GM12875 (cell line): Measurements from ENCODE around the gene RBM17.
"Not testable (repeated sequence)": the region's sequence is repeated elsewhere in the genome, so short reads cannot be mapped to it uniquely, and the experiment has no call there.

Source experiments
- H3K4me3 ChIP-seq: one replicate; pipeline ENCODE4 v1.5.1; 2011; ENCODE audit warnings: low read depth, low read length, control low read depth
- TF ChIP-seq, protein P1 (sequence below): IDR thresholded peaks from 2 replicates; pipeline ENCODE4 v1.5.1; 2011; ENCODE audit warnings: low read depth, mild to moderate bottlenecking, control low read depth, inconsistent platforms, low read length, moderate library complexity, borderline replicate concordance; ENCODE audit not compliant: insufficient read depth

RBM17 gene

DNA sequence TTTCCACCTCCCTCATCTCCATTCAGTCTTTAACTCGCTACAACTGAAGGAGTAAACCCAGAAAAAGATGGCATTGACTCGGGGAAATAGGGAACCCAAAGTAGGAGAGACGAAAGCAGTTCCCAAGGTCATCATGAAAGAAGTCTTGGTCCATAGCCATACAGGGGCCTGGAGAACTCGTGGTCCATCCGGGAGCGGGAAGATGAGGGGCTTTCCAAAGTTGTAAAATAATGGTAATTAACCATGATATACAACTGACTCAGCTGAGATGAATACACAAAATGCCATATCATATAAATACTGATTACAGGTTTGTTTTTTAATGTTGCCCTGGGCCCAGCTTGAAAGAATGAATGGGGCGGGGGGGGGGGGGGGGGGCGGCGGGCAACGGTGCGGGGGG, 32.3 kb downstream of the RBM17 start:
- TF ChIP-seq, protein P1, sequence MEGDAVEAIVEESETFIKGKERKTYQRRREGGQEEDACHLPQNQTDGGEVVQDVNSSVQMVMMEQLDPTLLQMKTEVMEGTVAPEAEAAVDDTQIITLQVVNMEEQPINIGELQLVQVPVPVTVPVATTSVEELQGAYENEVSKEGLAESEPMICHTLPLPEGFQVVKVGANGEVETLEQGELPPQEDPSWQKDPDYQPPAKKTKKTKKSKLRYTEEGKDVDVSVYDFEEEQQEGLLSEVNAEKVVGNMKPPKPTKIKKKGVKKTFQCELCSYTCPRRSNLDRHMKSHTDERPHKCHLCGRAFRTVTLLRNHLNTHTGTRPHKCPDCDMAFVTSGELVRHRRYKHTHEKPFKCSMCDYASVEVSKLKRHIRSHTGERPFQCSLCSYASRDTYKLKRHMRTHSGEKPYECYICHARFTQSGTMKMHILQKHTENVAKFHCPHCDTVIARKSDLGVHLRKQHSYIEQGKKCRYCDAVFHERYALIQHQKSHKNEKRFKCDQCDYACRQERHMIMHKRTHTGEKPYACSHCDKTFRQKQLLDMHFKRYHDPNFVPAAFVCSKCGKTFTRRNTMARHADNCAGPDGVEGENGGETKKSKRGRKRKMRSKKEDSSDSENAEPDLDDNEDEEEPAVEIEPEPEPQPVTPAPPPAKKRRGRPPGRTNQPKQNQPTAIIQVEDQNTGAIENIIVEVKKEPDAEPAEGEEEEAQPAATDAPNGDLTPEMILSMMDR: no peak

DNA sequence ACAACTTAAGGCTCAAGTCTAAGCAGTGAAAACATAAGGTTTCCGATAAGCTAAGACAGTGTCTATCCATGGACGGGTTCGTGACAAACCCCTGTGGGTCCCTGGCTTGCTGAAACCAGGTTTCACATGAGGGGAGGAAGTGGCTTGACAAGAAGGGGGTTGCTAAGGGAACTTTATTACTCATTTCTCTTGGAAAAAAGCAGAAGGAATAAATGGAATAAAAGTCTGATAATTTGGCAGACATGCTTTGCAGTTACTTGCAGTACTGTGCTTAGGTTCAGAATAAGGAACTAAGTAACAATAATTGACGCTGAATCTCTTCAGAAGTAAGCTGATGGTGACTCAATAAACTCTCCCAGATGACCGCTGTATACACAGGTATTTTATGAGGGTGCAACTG, 34.7 kb downstream of the RBM17 start:
- H3K4me3 ChIP-seq: no peak overlapping the region
- TF ChIP-seq, protein P1: no peak

More for the DNA sequence above, 32.3 kb downstream of the RBM17 start:
- no peak overlapping the region for H3K4me3 ChIP-seq

DNA sequence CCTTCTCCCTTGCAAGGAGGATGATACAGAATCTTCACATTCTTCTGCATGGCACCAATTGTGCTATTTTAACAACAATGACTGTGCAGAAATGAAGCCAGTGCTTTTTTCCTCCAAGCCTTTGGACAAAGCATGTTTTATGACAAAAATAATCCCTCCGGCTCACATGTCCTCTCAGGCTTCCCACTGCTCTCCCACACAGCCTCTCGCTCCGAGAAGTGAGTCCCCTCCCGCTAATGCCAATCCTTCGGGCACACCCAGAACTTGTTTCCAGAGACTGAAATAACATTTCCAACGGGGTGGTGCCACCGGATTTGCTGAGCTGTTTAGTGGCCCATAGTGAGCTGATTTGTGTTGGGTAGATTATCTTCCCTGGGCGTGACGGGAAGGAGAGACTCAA, 35.8 kb downstream of the RBM17 start:
- TF ChIP-seq, protein P1: no peak
- no peak overlapping the region for H3K4me3 ChIP-seq

DNA sequence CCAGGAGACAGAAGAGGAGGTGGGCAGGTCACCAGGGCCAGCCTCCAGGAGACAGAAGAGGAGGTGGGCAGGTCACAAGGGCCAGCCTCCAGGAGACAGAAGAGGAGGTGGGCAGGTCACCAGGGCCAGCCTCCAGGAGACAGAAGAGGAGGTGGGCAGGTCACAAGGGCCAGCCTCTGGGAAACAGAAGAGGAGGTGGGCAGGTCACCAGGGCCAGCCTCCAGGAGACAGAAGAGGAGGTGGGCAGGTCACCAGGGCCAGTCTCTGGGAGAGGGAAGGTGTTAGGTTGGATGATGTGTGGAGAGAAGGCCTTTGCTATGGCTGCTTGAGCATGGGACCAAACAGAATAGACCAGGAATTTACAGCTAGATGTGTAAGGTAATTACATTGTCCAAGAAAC, 38.6 kb downstream of the RBM17 start:
- not testable (repeated sequence) for H3K4me3 ChIP-seq

DNA sequence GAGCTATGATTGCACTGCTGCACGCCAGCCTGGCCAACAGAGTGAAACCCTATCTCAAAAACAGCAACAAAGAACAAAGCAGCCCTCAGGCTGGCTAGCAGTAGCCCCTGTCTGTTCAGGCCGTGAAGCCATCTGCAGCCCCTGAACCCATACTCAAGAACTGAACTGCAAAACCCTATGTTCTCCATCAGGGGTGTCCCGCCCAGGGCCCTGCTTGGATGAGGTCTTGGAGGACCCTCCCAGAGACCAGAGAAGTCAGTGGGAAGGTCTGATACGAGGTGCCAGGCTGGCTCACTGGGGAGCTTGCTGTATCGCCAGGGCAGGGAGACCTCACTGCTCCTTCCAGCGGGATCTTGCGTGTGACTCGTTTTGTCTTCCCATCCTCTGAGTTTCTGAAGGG, 39.3 kb downstream of the RBM17 start:
- TF ChIP-seq, protein P1: no peak
- H3K4me3 ChIP-seq: no peak overlapping the region

DNA sequence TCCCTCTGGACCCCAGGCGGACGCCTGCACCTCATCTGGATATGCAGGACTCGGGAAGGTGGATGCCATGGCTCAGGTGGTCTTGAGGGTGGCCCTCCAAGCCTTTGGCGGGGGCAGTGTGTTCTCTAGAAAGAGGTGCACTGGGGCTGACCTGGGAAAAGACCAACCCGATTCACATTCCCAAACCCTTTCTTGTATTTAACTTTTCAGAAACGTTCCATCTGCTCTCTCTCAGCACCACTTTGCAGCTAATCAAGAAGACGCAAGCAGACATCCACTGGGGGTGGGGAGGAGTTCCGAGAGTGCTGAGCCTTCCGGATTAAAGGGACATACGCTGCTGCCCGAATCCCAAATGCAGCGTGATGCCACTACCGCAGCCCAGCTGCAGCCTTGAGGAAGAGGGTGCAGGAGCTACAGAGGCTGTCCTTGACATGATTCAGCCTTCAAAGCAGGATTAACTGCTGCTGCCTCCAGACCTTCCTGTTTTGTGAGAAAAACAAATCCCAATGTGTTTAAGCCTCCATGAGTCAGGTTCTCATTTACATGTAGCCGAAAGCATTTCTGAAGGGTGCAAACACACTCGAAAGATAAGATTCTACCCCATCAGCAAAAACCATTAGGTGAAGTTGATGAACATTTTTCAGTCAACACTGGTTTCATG, 39.9 kb downstream of the RBM17 start:
- H3K4me3 ChIP-seq: no peak overlapping the region
- TF ChIP-seq, protein P1: no peak

DNA sequence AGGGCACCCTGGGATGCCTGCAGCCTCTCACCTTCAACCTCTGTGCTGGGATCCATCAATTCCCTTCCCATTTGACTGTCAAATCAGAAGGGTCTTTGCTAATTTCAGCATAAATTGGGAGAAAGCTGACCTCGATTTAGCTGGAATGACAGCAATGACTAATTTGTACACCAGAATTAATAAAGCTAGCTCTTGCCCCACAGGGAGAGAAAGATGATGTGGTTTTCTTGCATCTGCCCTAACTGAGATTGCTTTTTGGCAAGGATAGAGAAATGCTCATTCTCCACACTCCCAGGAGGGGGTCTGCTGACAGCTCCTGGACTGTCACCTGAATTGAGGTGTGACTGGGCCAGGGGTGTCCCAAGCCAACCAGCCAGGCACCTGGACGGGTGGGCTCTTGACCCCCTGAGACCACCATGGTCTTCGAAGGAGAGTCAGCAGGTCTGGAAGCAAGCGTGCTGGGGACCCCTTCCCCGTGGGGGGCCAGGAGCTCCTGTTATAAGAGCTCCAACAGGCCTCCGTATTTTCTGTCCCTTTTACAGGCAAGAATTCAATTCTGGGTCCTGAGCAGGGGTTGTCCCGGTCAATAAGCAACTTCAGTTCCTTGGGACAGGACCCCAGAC, 42.1 kb downstream of the RBM17 start:
- TF ChIP-seq, protein P1: no peak
- H3K4me3 ChIP-seq: no peak overlapping the region
